ENCODE data around the gene CFAP61. TPM values are rescaled to one million over a fixed set of nuclear protein-coding genes. Genes with fewer than 3 reads are reported as not detected.
"Not testable (repeated sequence)": the region's sequence is repeated elsewhere in the genome, so short reads cannot be mapped to it uniquely, and the experiment has no call there.

The CFAP61 gene
- total and polyA plus RNA-seq, 5 donors from 2014 or later = not detected

GRCh38 chr20:20212675-20213096 lies 160.4 kb downstream of the CFAP61 start:
- H3K27ac ChIP-seq (ENCODE audit: insufficient read depth, low read length, poor library complexity, severe bottlenecking) = no peak overlapping the region
- ATAC-seq (ENCODE audit: low read depth in 2 of 2) (no peak), DNase-seq (no peak)
- Mint-ChIP-seq H3K9me3 (peaks cover 0 to under 1% (median 0%) of the 10 kb centered on the region in 7 donors), H3K27me3 (peaks cover 5% of the 10 kb centered on the region), H3K36me3 (no peaks in the 10 kb centered on the region), H3K27ac (no peak overlapping the region), H3K4me1 (no peaks in the 10 kb centered on the region), H3K4me3 (no peak overlapping the region)
- H3K36me3 ChIP-seq (ENCODE audit: control insufficient read depth, insufficient read depth, low read length) = no peaks in the 10 kb centered on the region
- H3K4me1 ChIP-seq (ENCODE audit: control insufficient read depth, insufficient read depth, low read length, poor library complexity, severe bottlenecking) = no peaks in the 10 kb centered on the region
- H3K9me3 ChIP-seq (ENCODE audit: control insufficient read depth in 2 of 2, low read length in 2 of 2) = no peaks in the 10 kb centered on the region
- peaks cover 2% of the 10 kb centered on the region for H3K27me3 ChIP-seq (ENCODE audit: control insufficient read depth, insufficient read depth, low read length)
- no peak overlapping the region for H3K4me3 ChIP-seq (ENCODE audit: low read depth, low read length)

- DNase-seq (no peak), ATAC-seq (ENCODE audit: low read depth in 2 of 2) (no peak)
- H3K27me3 ChIP-seq (ENCODE audit: control insufficient read depth, insufficient read depth, low read length) = peaks cover 2% of the 10 kb centered on the region
- no peak overlapping the region for H3K27ac ChIP-seq (ENCODE audit: insufficient read depth, low read length, poor library complexity, severe bottlenecking)
- Mint-ChIP-seq H3K36me3 (no peaks in the 10 kb centered on the region), H3K27ac (no peak overlapping the region), H3K4me3 (no peak overlapping the region), H3K9me3 (peaks cover 0 to 5% (median 2%) of the 10 kb centered on the region in 7 donors), H3K27me3 (peaks cover 12% of the 10 kb centered on the region), H3K4me1 (no peaks in the 10 kb centered on the region)
- no peak overlapping the region for H3K4me3 ChIP-seq (ENCODE audit: low read depth, low read length)
- no peaks in the 10 kb centered on the region for H3K4me1 ChIP-seq (ENCODE audit: control insufficient read depth, insufficient read depth, low read length, poor library complexity, severe bottlenecking)
- no peaks in the 10 kb centered on the region for H3K36me3 ChIP-seq (ENCODE audit: control insufficient read depth, insufficient read depth, low read length)
- peaks cover 0 to 3% of the 10 kb centered on the region in 2 experiments for H3K9me3 ChIP-seq (ENCODE audit: control insufficient read depth in 2 of 2, low read length in 2 of 2)
Observed at GRCh38 chr20:20213526-20214121, 161.3 kb downstream of the CFAP61 start.

- Mint-ChIP-seq H3K27ac (no peak overlapping the region), H3K4me1 (no peaks in the 10 kb centered on the region), H3K4me3 (no peak overlapping the region), H3K36me3 (no peaks in the 10 kb centered on the region), H3K27me3 (peaks cover 12% of the 10 kb centered on the region), H3K9me3 (peaks cover 0 to 9% (median 4%) of the 10 kb centered on the region in 7 donors)
- Histone ChIP-seq H3K27me3 (ENCODE audit: control insufficient read depth, insufficient read depth, low read length) (no peaks in the 10 kb centered on the region), H3K4me1 (ENCODE audit: control insufficient read depth, insufficient read depth, low read length, poor library complexity, severe bottlenecking) (no peaks in the 10 kb centered on the region), H3K4me3 (ENCODE audit: low read depth, low read length) (no peak overlapping the region), H3K36me3 (ENCODE audit: control insufficient read depth, insufficient read depth, low read length) (no peaks in the 10 kb centered on the region), H3K27ac (ENCODE audit: insufficient read depth, low read length, poor library complexity, severe bottlenecking) (no peak overlapping the region), H3K9me3 (ENCODE audit: control insufficient read depth in 2 of 2, low read length in 2 of 2) (peaks cover 0 to 3% of the 10 kb centered on the region in 2 experiments)
- ATAC-seq (ENCODE audit: low read depth in 2 of 2) = no peak
- no peak for DNase-seq
Observed at GRCh38 chr20:20214757-20215275, 162.5 kb downstream of the CFAP61 start.

- Mint-ChIP-seq H3K4me1 (no peaks in the 10 kb centered on the region), H3K4me3 (no peak overlapping the region), H3K27me3 (peaks cover 12% of the 10 kb centered on the region), H3K9me3 (peaks cover 0 to 9% (median 4%) of the 10 kb centered on the region in 7 donors), H3K27ac (no peak overlapping the region), H3K36me3 (no peaks in the 10 kb centered on the region)
- DNase-seq (no peak), ATAC-seq (ENCODE audit: low read depth in 2 of 2) (no peak)
- no peaks in the 10 kb centered on the region for H3K36me3 ChIP-seq (ENCODE audit: control insufficient read depth, insufficient read depth, low read length)
- H3K4me3 ChIP-seq (ENCODE audit: low read depth, low read length) = no peak overlapping the region
- H3K27me3 ChIP-seq (ENCODE audit: control insufficient read depth, insufficient read depth, low read length) = no peaks in the 10 kb centered on the region
- peaks cover 0 to 3% of the 10 kb centered on the region in 2 experiments for H3K9me3 ChIP-seq (ENCODE audit: control insufficient read depth in 2 of 2, low read length in 2 of 2)
- H3K4me1 ChIP-seq (ENCODE audit: control insufficient read depth, insufficient read depth, low read length, poor library complexity, severe bottlenecking) = no peaks in the 10 kb centered on the region
- H3K27ac ChIP-seq (ENCODE audit: insufficient read depth, low read length, poor library complexity, severe bottlenecking) = no peak overlapping the region
Observed at GRCh38 chr20:20215976-20216727, 163.8 kb downstream of the CFAP61 start.

GRCh38 chr20:20216941-20217340 lies 164.6 kb downstream of the CFAP61 start:
- no peaks in the 10 kb centered on the region for H3K4me1 ChIP-seq (ENCODE audit: control insufficient read depth, insufficient read depth, low read length, poor library complexity, severe bottlenecking)
- H3K9me3 ChIP-seq (ENCODE audit: control insufficient read depth in 2 of 2, low read length in 2 of 2) = peaks cover 0 to 3% of the 10 kb centered on the region in 2 experiments
- no peaks in the 10 kb centered on the region for H3K36me3 Mint-ChIP-seq
- H3K27ac Mint-ChIP-seq = no peak overlapping the region
- no peaks in the 10 kb centered on the region for H3K4me1 Mint-ChIP-seq
- H3K4me3 Mint-ChIP-seq = no peak overlapping the region
- DNase-seq (no peak), ATAC-seq (ENCODE audit: low read depth in 2 of 2) (no peak)
- H3K9me3 Mint-ChIP-seq = peaks cover 0 to 9% (median 4%) of the 10 kb centered on the region in 7 donors
- H3K27me3 ChIP-seq (ENCODE audit: control insufficient read depth, insufficient read depth, low read length) = no peaks in the 10 kb centered on the region
- H3K27ac ChIP-seq (ENCODE audit: insufficient read depth, low read length, poor library complexity, severe bottlenecking) = no peak overlapping the region
- H3K27me3 Mint-ChIP-seq = peaks cover 12% of the 10 kb centered on the region
- H3K4me3 ChIP-seq (ENCODE audit: low read depth, low read length) = no peak overlapping the region
- H3K36me3 ChIP-seq (ENCODE audit: control insufficient read depth, insufficient read depth, low read length) = no peaks in the 10 kb centered on the region

- H3K27me3 Mint-ChIP-seq = peaks cover 9% of the 10 kb centered on the region
Observed at GRCh38 chr20:20217621-20218020, 165.3 kb downstream of the CFAP61 start.

GRCh38 chr20:20218106-20218505 lies 165.8 kb downstream of the CFAP61 start:
- H3K4me1 ChIP-seq (ENCODE audit: control insufficient read depth, insufficient read depth, low read length, poor library complexity, severe bottlenecking); H3K9me3 Mint-ChIP-seq; H3K9me3 ChIP-seq (ENCODE audit: control insufficient read depth in 2 of 2, low read length in 2 of 2); ATAC-seq (ENCODE audit: low read depth in 2 of 2); H3K36me3 Mint-ChIP-seq; H3K27ac ChIP-seq (ENCODE audit: insufficient read depth, low read length, poor library complexity, severe bottlenecking); DNase-seq; H3K27ac Mint-ChIP-seq; H3K27me3 ChIP-seq (ENCODE audit: control insufficient read depth, insufficient read depth, low read length); H3K36me3 ChIP-seq (ENCODE audit: control insufficient read depth, insufficient read depth, low read length); H3K4me3 ChIP-seq (ENCODE audit: low read depth, low read length); H3K4me1 Mint-ChIP-seq; H3K4me3 Mint-ChIP-seq: not testable (repeated sequence)
- H3K27me3 Mint-ChIP-seq = peaks cover 11% of the 10 kb centered on the region

More at GRCh38 chr20:20217621-20218020, 165.3 kb downstream of the CFAP61 start:
- H3K27me3 ChIP-seq (ENCODE audit: control insufficient read depth, insufficient read depth, low read length) = no peaks in the 10 kb centered on the region
- no peaks in the 10 kb centered on the region for H3K36me3 ChIP-seq (ENCODE audit: control insufficient read depth, insufficient read depth, low read length)
- no peak overlapping the region for H3K4me3 ChIP-seq (ENCODE audit: low read depth, low read length)
- ATAC-seq (ENCODE audit: low read depth in 2 of 2) (no peak), DNase-seq (no peak)
- peaks cover 0 to 3% of the 10 kb centered on the region in 2 experiments for H3K9me3 ChIP-seq (ENCODE audit: control insufficient read depth in 2 of 2, low read length in 2 of 2)
- Mint-ChIP-seq H3K4me3 (no peak overlapping the region), H3K27ac (no peak overlapping the region), H3K4me1 (no peaks in the 10 kb centered on the region), H3K36me3 (no peaks in the 10 kb centered on the region), H3K9me3 (peaks cover 0 to 9% (median 4%) of the 10 kb centered on the region in 7 donors)
- H3K4me1 ChIP-seq (ENCODE audit: control insufficient read depth, insufficient read depth, low read length, poor library complexity, severe bottlenecking) = no peaks in the 10 kb centered on the region
- H3K27ac ChIP-seq (ENCODE audit: insufficient read depth, low read length, poor library complexity, severe bottlenecking) = no peak overlapping the region
